ENCODE data around the gene C3orf52.
A peak's percentile ranks its signal among the peaks of the same experiment; 100 is the strongest.

Gene C3orf52

GRCh38 chr3:112092496-112093179, 6.4 kb downstream of the C3orf52 start:
- ATAC-seq (replicated peaks) (peak; percentile 88 to 92), DNase-seq (peak; percentile 17)
- peak overlapping the region; percentile 7 to 34 for H3K4me3 Mint-ChIP-seq

GRCh38 chr3:112093180-112093522, 7.0 kb downstream of the C3orf52 start:
- Mint-ChIP-seq H3K27ac (peak overlapping the region; percentile 6), H3K4me3 (peak overlapping the region in 1 of 2 donors; percentile 7), H3K27me3 (peaks cover 18 to 21% of the 10 kb centered on the region in 2 donors)

More at GRCh38 chr3:112092496-112093179, 6.4 kb downstream of the C3orf52 start:
- peaks cover 0 to 2% of the 10 kb centered on the region in 2 donors for H3K9me3 Mint-ChIP-seq
- peaks cover 25 to 36% of the 10 kb centered on the region in 2 donors for H3K4me1 Mint-ChIP-seq
- peak overlapping the region; percentile 6 for H3K27ac Mint-ChIP-seq
- H3K27me3 Mint-ChIP-seq: peaks cover 23 to 26% of the 10 kb centered on the region in 2 donors
- peaks cover 2 to 5% of the 10 kb centered on the region in 2 donors for H3K36me3 Mint-ChIP-seq

GRCh38 chr3:112095731-112096130, 9.5 kb downstream of the C3orf52 start:
- no peak for ATAC-seq (replicated peaks)
- H3K36me3 Mint-ChIP-seq: peaks cover 7 to 9% of the 10 kb centered on the region in 2 donors
- no peak for DNase-seq
- H3K27me3 Mint-ChIP-seq: peaks cover 0 to 12% of the 10 kb centered on the region in 2 donors
- H3K9me3 Mint-ChIP-seq: peaks cover 4 to 6% of the 10 kb centered on the region in 2 donors
- no peak overlapping the region for H3K4me3 Mint-ChIP-seq
- H3K27ac Mint-ChIP-seq: no peak overlapping the region
- peaks cover 29 to 30% of the 10 kb centered on the region in 2 donors for H3K4me1 Mint-ChIP-seq

More at GRCh38 chr3:112093180-112093522, 7.0 kb downstream of the C3orf52 start:
- Mint-ChIP-seq H3K4me1 (peaks cover 26 to 38% of the 10 kb centered on the region in 2 donors), H3K9me3 (peaks cover 0 to 2% of the 10 kb centered on the region in 2 donors), H3K36me3 (peaks cover 3 to 5% of the 10 kb centered on the region in 2 donors)
- no peak for ATAC-seq (replicated peaks)
- no peak for DNase-seq

- DNase-seq: no peak
- Mint-ChIP-seq H3K27ac (peak overlapping the region; percentile 44), H3K9me3 (peaks cover 4 to 6% of the 10 kb centered on the region in 2 donors), H3K4me1 (peaks cover 25 to 26% of the 10 kb centered on the region in 2 donors), H3K36me3 (peaks cover 7 to 9% of the 10 kb centered on the region in 2 donors), H3K4me3 (no peak overlapping the region), H3K27me3 (peaks cover 0 to 8% of the 10 kb centered on the region in 2 donors)
- no peak for ATAC-seq (replicated peaks)
Measured at GRCh38 chr3:112096176-112096575, 10.0 kb downstream of the C3orf52 start.

GRCh38 chr3:112097378-112097777, 11.2 kb downstream of the C3orf52 start:
- ATAC-seq (replicated peaks) (peak; percentile 70 to 78), DNase-seq (no peak)
- peaks cover 0 to 6% of the 10 kb centered on the region in 2 donors for H3K27me3 Mint-ChIP-seq
- H3K4me1 Mint-ChIP-seq: peaks cover 17 to 20% of the 10 kb centered on the region in 2 donors
- peaks cover 4 to 6% of the 10 kb centered on the region in 2 donors for H3K9me3 Mint-ChIP-seq
- H3K36me3 Mint-ChIP-seq: peaks cover 7 to 9% of the 10 kb centered on the region in 2 donors
- no peak overlapping the region for H3K27ac Mint-ChIP-seq
- H3K4me3 Mint-ChIP-seq: no peak overlapping the region

- no peak for DNase-seq
- Mint-ChIP-seq H3K9me3 (peaks cover 4 to 5% of the 10 kb centered on the region in 2 donors), H3K27me3 (no peaks in the 10 kb centered on the region), H3K27ac (no peak overlapping the region), H3K4me1 (peaks cover 6 to 9% of the 10 kb centered on the region in 2 donors), H3K4me3 (no peak overlapping the region), H3K36me3 (peaks cover 7 to 10% of the 10 kb centered on the region in 2 donors)
- no peak for ATAC-seq (replicated peaks)
Measured at GRCh38 chr3:112101916-112102315, 15.7 kb downstream of the C3orf52 start.

GRCh38 chr3:112104774-112105173, 18.6 kb downstream of the C3orf52 start:
- Mint-ChIP-seq H3K4me3 (no peak overlapping the region), H3K9me3 (no peaks in the 10 kb centered on the region)
- DNase-seq: no peak

GRCh38 chr3:112109322-112109721, 23.1 kb downstream of the C3orf52 start:
- Mint-ChIP-seq H3K27ac (no peak overlapping the region), H3K36me3 (no peaks in the 10 kb centered on the region), H3K9me3 (no peaks in the 10 kb centered on the region), H3K27me3 (no peaks in the 10 kb centered on the region), H3K4me1 (peaks cover 20 to 25% of the 10 kb centered on the region in 2 donors), H3K4me3 (no peak overlapping the region)
- ATAC-seq (replicated peaks) (no peak), DNase-seq (no peak)

More at GRCh38 chr3:112104774-112105173, 18.6 kb downstream of the C3orf52 start:
- no peaks in the 10 kb centered on the region for H3K27me3 Mint-ChIP-seq
- ATAC-seq (replicated peaks): no peak
- H3K4me1 Mint-ChIP-seq: no peaks in the 10 kb centered on the region
- H3K27ac Mint-ChIP-seq: no peak overlapping the region
- peaks cover 0 to 6% of the 10 kb centered on the region in 2 donors for H3K36me3 Mint-ChIP-seq

- H3K36me3 Mint-ChIP-seq: peaks cover 0 to 2% of the 10 kb centered on the region in 2 donors
Measured at GRCh38 chr3:112111785-112112402, 25.7 kb downstream of the C3orf52 start.

GRCh38 chr3:112114576-112115160, 28.5 kb downstream of the C3orf52 start:
- no peaks in the 10 kb centered on the region for H3K27me3 Mint-ChIP-seq
- H3K36me3 Mint-ChIP-seq: peaks cover 4 to 6% of the 10 kb centered on the region in 2 donors
- H3K4me1 Mint-ChIP-seq: peaks cover 60 to 77% of the 10 kb centered on the region in 2 donors
- peak overlapping the region; percentile 98 for H3K27ac Mint-ChIP-seq
- H3K9me3 Mint-ChIP-seq: peaks cover 0 to 1% of the 10 kb centered on the region in 2 donors
- ATAC-seq (replicated peaks): peak; percentile 52
- H3K4me3 Mint-ChIP-seq: peak overlapping the region; percentile 54 to 67
- peak; percentile 60 for DNase-seq

More at GRCh38 chr3:112111785-112112402, 25.7 kb downstream of the C3orf52 start:
- peaks cover 36 to 50% of the 10 kb centered on the region in 2 donors for H3K4me1 Mint-ChIP-seq
- H3K4me3 Mint-ChIP-seq: no peak overlapping the region
- peak; percentile 46 to 54 for ATAC-seq (replicated peaks)
- no peaks in the 10 kb centered on the region for H3K9me3 Mint-ChIP-seq
- no peaks in the 10 kb centered on the region for H3K27me3 Mint-ChIP-seq
- H3K27ac Mint-ChIP-seq: peak overlapping the region; percentile 48
- peak; percentile 66 for DNase-seq

- Mint-ChIP-seq H3K9me3 (peaks cover 0 to 1% of the 10 kb centered on the region in 2 donors), H3K27ac (peak overlapping the region; percentile 98), H3K4me3 (peak overlapping the region; percentile 54 to 67), H3K27me3 (no peaks in the 10 kb centered on the region), H3K36me3 (peaks cover 4 to 7% of the 10 kb centered on the region in 2 donors), H3K4me1 (peaks cover 66 to 83% of the 10 kb centered on the region in 2 donors)
- DNase-seq (peak; percentile 70), ATAC-seq (replicated peaks) (peak; percentile 48 to 56)
Measured at GRCh38 chr3:112115161-112115739, 29.1 kb downstream of the C3orf52 start.

GRCh38 chr3:112115806-112116383, 29.7 kb downstream of the C3orf52 start:
- H3K27me3 Mint-ChIP-seq: no peaks in the 10 kb centered on the region
- peaks cover 69 to 88% of the 10 kb centered on the region in 2 donors for H3K4me1 Mint-ChIP-seq
- H3K9me3 Mint-ChIP-seq: peaks cover 0 to 1% of the 10 kb centered on the region in 2 donors
- H3K36me3 Mint-ChIP-seq: peaks cover 4 to 7% of the 10 kb centered on the region in 2 donors
- ATAC-seq (replicated peaks): no peak
- H3K27ac Mint-ChIP-seq: peak overlapping the region; percentile 68
- DNase-seq: no peak
- H3K4me3 Mint-ChIP-seq: peak overlapping the region; percentile 48 to 62

GRCh38 chr3:112116748-112117186, 30.6 kb downstream of the C3orf52 start:
- ATAC-seq (replicated peaks): no peak
- H3K27ac Mint-ChIP-seq: peak overlapping the region; percentile 10
- no peaks in the 10 kb centered on the region for H3K27me3 Mint-ChIP-seq
- DNase-seq: no peak
- peak overlapping the region in 1 of 2 donors; percentile 33 for H3K4me3 Mint-ChIP-seq
- H3K9me3 Mint-ChIP-seq: peaks cover 0 to 1% of the 10 kb centered on the region in 2 donors
- peaks cover 73 to 92% of the 10 kb centered on the region in 2 donors for H3K4me1 Mint-ChIP-seq
- peaks cover 4 to 7% of the 10 kb centered on the region in 2 donors for H3K36me3 Mint-ChIP-seq

All from stimulated activated naive B cell treated with anti-CD40 and anti-IgM and Interleukin-4, amounts not matched to agents 10 μg/mL and 1 μg/mL and 100 μg/mL, for 72 hours (primary cell).